ENCODE results near the gene CUEDC2. TPM values are rescaled to one million over a fixed set of nuclear protein-coding genes. Genes with fewer than 3 reads are reported as not detected.

The CUEDC2 gene
- total and polyA plus RNA-seq, 10 of the 15 experiments (the other 5 are each of a cell fraction or from before 2014, with no cell fraction given), result 20.4 to 121 (median 75.0) TPM

DNA sequence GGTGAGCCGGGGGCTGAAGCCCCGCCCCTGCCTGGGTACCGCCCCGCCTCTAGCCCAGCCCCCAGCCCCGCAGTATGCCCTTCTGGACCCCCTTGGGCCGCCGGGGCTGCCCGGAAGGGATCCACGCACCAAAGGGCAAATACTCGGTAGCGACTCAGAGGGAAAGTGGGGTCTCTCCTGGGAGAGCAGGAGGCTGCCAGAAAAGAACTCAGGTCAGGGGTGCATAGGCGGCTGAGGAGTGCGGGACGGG, 10.9 kb downstream of the CUEDC2 start:
- TSS peak; percentile 85 for BruUV-seq (replicated peaks)
- under 1% methylated on average over 13 of the region's 14 CpGs for WGBS (ENCODE audit: insufficient coverage, insufficient replicate concordance, low lambda C conversion rate, missing lambda C conversion rate)
- ATAC-seq, result no peak
- RAD21 ChIA-PET (ENCODE audit: unreplicated experiment), result interaction anchor here (0.6 to 3.8 kb wide), 9 partner anchors 11 to 425 kb away, joined by 4 to 24 read pairs (median 8); partner anchors contain the start of genes ACTR1A, CUEDC2 and NOLC1
- Histone ChIP-seq H3K4me1 (ENCODE audit: control insufficient read depth, insufficient read depth, low read length) (peaks cover 18% of the 10 kb centered on the region), H2AFZ (ENCODE audit: control insufficient read depth, low read depth, low read length) (peak overlapping the region; percentile 100), H3K79me2 (ENCODE audit: control insufficient read depth, insufficient read depth, low read length) (peaks cover 7% of the 10 kb centered on the region), H3K9me3 (replicated peaks; ENCODE audit: control insufficient read depth, insufficient read depth, low read length) (no peaks in the 10 kb centered on the region), H3K27ac (ENCODE audit: control insufficient read depth, insufficient read depth) (peak overlapping the region; percentile 85), H3K4me2 (ENCODE audit: control insufficient read depth, insufficient read depth) (peak overlapping the region; percentile 95), H3K4me3 (peak overlapping the region; percentile 98), H3K36me3 (ENCODE audit: control insufficient read depth in 2 of 2, insufficient read depth in 2 of 2, low read length in 1 of 2) (peaks cover 0 to 5% of the 10 kb centered on the region in 2 experiments; a peak in 2 of 4 replicates), H4K20me1 (ENCODE audit: control insufficient read depth, insufficient read depth) (peaks cover 2% of the 10 kb centered on the region; the same call in 1 of the 2 replicates), H3K9ac (ENCODE audit: control insufficient read depth, insufficient read depth, low read length) (peak overlapping the region; percentile 78), H3K27me3 (replicated peaks in 1 of 2; ENCODE audit: control insufficient read depth in 2 of 2, insufficient read depth in 2 of 2, low read length in 1 of 2) (no peaks in the 10 kb centered on the region; a peak in 1 of 4 replicates)
- POLR2A ChIA-PET, result interaction anchor here (0.6 to 4.9 kb wide), 12 partner anchors 10 to 280 kb away, joined by 3 to 35 read pairs (median 6); partner anchors contain the start of genes C10orf95, CUEDC2 and NFKB2
- in situ Hi-C loops (cut with MboI) (no loop called here), intact Hi-C loops (cut with micrococcal nuclease; ENCODE audit: unreplicated experiment) (loop anchor here (1.0 kb wide), 2 partner anchors 11 to 27 kb away; partner anchors contain the start of gene CUEDC2)
- SMC1A ChIA-PET (ENCODE audit: uncharacterized antibody, unreplicated experiment), result interaction anchor here (0.7 to 4.2 kb wide), 5 partner anchors 9 to 192 kb away, joined by 3 to 42 read pairs (median 7); partner anchors contain the start of genes CUEDC2 and NFKB2
- no peak for DNase-seq (ENCODE audit: low read depth, low spot score)
- CTCF ChIA-PET, result interaction anchor here (1.1 to 5.6 kb wide), 8 partner anchors 9 to 191 kb away, joined by 3 to 90 read pairs (median 20); partner anchors contain the start of genes C10orf95, CUEDC2 and NFKB2
- FAIRE-seq, result no peak
- TF ChIP-seq CHD4 (IDR thresholded peaks at IDR 0.05) (no peak), YY1 (IDR thresholded peaks at IDR 0.05; ENCODE audit: low read depth, low read length) (no peak), SREBF2 (IDR thresholded peaks at IDR 0.05; ENCODE audit: low read length) (no peak), ATF7 (IDR thresholded peaks at IDR 0.05; ENCODE audit: low read depth) (no peak), NR2C2 (IDR thresholded peaks at IDR 0.05; ENCODE audit: borderline replicate concordance, control insufficient read depth, insufficient read length, low read depth) (no peak), EED (IDR thresholded peaks at IDR 0.05; ENCODE audit: low read depth) (no peak), MXI1 (IDR thresholded peaks at IDR 0.05; ENCODE audit: low read depth, low read length) (no peak), YBX1 (IDR thresholded peaks at IDR 0.05) (no peak)
- TF ChIP-seq, protein P1, sequence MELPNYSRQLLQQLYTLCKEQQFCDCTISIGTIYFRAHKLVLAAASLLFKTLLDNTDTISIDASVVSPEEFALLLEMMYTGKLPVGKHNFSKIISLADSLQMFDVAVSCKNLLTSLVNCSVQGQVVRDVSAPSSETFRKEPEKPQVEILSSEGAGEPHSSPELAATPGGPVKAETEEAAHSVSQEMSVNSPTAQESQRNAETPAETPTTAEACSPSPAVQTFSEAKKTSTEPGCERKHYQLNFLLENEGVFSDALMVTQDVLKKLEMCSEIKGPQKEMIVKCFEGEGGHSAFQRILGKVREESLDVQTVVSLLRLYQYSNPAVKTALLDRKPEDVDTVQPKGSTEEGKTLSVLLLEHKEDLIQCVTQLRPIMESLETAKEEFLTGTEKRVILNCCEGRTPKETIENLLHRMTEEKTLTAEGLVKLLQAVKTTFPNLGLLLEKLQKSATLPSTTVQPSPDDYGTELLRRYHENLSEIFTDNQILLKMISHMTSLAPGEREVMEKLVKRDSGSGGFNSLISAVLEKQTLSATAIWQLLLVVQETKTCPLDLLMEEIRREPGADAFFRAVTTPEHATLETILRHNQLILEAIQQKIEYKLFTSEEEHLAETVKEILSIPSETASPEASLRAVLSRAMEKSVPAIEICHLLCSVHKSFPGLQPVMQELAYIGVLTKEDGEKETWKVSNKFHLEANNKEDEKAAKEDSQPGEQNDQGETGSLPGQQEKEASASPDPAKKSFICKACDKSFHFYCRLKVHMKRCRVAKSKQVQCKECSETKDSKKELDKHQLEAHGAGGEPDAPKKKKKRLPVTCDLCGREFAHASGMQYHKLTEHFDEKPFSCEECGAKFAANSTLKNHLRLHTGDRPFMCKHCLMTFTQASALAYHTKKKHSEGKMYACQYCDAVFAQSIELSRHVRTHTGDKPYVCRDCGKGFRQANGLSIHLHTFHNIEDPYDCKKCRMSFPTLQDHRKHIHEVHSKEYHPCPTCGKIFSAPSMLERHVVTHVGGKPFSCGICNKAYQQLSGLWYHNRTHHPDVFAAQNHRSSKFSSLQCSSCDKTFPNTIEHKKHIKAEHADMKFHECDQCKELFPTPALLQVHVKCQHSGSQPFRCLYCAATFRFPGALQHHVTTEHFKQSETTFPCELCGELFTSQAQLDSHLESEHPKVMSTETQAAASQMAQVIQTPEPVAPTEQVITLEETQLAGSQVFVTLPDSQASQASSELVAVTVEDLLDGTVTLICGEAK (IDR thresholded peaks at IDR 0.05; ENCODE audit: borderline replicate concordance), result no peak
- TF ChIP-seq, protein P2, sequence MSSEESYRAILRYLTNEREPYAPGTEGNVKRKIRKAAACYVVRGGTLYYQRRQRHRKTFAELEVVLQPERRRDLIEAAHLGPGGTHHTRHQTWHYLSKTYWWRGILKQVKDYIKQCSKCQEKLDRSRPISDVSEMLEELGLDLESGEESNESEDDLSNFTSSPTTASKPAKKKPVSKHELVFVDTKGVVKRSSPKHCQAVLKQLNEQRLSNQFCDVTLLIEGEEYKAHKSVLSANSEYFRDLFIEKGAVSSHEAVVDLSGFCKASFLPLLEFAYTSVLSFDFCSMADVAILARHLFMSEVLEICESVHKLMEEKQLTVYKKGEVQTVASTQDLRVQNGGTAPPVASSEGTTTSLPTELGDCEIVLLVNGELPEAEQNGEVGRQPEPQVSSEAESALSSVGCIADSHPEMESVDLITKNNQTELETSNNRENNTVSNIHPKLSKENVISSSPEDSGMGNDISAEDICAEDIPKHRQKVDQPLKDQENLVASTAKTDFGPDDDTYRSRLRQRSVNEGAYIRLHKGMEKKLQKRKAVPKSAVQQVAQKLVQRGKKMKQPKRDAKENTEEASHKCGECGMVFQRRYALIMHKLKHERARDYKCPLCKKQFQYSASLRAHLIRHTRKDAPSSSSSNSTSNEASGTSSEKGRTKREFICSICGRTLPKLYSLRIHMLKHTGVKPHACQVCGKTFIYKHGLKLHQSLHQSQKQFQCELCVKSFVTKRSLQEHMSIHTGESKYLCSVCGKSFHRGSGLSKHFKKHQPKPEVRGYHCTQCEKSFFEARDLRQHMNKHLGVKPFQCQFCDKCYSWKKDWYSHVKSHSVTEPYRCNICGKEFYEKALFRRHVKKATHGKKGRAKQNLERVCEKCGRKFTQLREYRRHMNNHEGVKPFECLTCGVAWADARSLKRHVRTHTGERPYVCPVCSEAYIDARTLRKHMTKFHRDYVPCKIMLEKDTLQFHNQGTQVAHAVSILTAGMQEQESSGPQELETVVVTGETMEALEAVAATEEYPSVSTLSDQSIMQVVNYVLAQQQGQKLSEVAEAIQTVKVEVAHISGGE (CRISPR knock-in tag; IDR thresholded peaks at IDR 0.05), result no peak
- TF ChIP-seq, protein P3, sequence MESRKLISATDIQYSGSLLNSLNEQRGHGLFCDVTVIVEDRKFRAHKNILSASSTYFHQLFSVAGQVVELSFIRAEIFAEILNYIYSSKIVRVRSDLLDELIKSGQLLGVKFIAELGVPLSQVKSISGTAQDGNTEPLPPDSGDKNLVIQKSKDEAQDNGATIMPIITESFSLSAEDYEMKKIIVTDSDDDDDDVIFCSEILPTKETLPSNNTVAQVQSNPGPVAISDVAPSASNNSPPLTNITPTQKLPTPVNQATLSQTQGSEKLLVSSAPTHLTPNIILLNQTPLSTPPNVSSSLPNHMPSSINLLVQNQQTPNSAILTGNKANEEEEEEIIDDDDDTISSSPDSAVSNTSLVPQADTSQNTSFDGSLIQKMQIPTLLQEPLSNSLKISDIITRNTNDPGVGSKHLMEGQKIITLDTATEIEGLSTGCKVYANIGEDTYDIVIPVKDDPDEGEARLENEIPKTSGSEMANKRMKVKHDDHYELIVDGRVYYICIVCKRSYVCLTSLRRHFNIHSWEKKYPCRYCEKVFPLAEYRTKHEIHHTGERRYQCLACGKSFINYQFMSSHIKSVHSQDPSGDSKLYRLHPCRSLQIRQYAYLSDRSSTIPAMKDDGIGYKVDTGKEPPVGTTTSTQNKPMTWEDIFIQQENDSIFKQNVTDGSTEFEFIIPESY (IDR thresholded peaks at IDR 0.05), result no peak
